Loucy (cell line): ENCODE measurements around the gene GRIN3B.

ENCODE experiments used
- EZH2phosphoT487 ChIP-seq: fragments of 200-600 bp; IDR thresholded peaks from 2 replicates; pipeline ENCODE4 v1.6.1; 2018; ENCODE audit warnings: antibody characterized with exemption, mild to moderate bottlenecking, moderate library complexity, borderline replicate concordance
- TF ChIP-seq, protein P1 (sequence below): fragments of 200-600 bp; sonication (generic); conservative IDR thresholded peaks from 2 replicates; pipeline ENCODE4 v1.5.1; 2014; ENCODE audit warnings: mild to moderate bottlenecking, antibody characterized with exemption, low read length

DNA sequence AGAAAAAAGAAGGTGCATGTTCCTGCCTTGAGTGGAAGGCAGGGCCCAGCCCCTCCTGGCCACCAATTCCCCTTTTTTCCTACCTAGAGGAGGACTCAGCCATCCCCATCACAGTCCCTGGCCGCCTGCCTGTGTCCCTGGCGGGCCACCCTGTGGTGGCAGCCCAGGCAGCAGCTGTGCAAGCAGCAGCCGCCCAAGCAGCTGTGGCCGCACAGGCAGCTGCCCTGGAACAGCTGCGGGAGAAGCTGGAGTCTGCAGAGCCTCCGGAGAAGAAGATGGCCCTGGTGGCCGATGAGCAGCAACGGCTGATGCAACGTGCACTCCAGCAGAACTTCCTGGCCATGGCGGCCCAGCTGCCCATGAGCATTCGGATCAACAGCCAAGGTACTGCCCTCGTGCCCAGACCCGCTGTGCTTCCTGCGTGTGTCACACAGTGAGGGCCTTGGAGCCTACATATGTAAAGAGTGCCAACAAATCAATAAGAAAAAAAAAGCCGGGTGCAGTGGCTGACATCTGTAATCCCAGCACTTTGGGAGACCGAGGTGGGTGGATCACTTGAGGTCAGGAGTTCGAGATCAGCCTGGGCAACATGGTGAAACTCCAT, 33.6 kb upstream of the GRIN3B start:
- no peak for TF ChIP-seq EZH2phosphoT487
- TF ChIP-seq, protein P1, sequence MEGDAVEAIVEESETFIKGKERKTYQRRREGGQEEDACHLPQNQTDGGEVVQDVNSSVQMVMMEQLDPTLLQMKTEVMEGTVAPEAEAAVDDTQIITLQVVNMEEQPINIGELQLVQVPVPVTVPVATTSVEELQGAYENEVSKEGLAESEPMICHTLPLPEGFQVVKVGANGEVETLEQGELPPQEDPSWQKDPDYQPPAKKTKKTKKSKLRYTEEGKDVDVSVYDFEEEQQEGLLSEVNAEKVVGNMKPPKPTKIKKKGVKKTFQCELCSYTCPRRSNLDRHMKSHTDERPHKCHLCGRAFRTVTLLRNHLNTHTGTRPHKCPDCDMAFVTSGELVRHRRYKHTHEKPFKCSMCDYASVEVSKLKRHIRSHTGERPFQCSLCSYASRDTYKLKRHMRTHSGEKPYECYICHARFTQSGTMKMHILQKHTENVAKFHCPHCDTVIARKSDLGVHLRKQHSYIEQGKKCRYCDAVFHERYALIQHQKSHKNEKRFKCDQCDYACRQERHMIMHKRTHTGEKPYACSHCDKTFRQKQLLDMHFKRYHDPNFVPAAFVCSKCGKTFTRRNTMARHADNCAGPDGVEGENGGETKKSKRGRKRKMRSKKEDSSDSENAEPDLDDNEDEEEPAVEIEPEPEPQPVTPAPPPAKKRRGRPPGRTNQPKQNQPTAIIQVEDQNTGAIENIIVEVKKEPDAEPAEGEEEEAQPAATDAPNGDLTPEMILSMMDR, result no peak
